ENCODE results near the gene ZBED2.
"Not testable (repeated sequence)": the region's sequence is repeated elsewhere in the genome, so short reads cannot be mapped to it uniquely, and the experiment has no call there.

ZBED2 gene

GRCh38 chr3:111595232-111595631 lies at the start of gene ZBED2:
Gene ZBED2 (minus strand): TSS chr3:111595346. CDS start chr3:111594201, 1,145 bp downstream.
- no peak for DNase-seq

GRCh38 chr3:111639316-111639715 lies 44.2 kb upstream of the ZBED2 start:
- DNase-seq = no peak

GRCh38 chr3:111636366-111636885 lies 41.3 kb upstream of the ZBED2 start:
- DNase-seq = no peak

- no peak for DNase-seq
These were observed 40.3 kb upstream of the ZBED2 start for GRCh38 chr3:111635403-111635802.

GRCh38 chr3:111630638-111631037 lies 35.5 kb upstream of the ZBED2 start:
- not testable (repeated sequence) for DNase-seq

GRCh38 chr3:111629018-111629417 lies 33.9 kb upstream of the ZBED2 start:
- DNase-seq = not testable (repeated sequence)

- DNase-seq = no peak
These were observed 31.9 kb upstream of the ZBED2 start for GRCh38 chr3:111627092-111627491.

GRCh38 chr3:111621535-111621934 lies 26.4 kb upstream of the ZBED2 start:
- peak in 1 of 2 experiments; percentile 34 for DNase-seq

- no peak for DNase-seq
These were observed 24.7 kb upstream of the ZBED2 start for GRCh38 chr3:111619833-111620232.

- no peak for DNase-seq
These were observed 23.8 kb upstream of the ZBED2 start for GRCh38 chr3:111618945-111619344.

- peak in 1 of 2 experiments; percentile 18 for DNase-seq
These were observed 22.9 kb upstream of the ZBED2 start for GRCh38 chr3:111617912-111618601.

- DNase-seq = no peak
These were observed 22.3 kb upstream of the ZBED2 start for GRCh38 chr3:111617406-111617805.

GRCh38 chr3:111616417-111617105 lies 21.4 kb upstream of the ZBED2 start:
- peak; percentile 54 to 79 for DNase-seq

- no peak for DNase-seq
These were observed 20.7 kb upstream of the ZBED2 start for GRCh38 chr3:111615880-111616279.

- no peak for DNase-seq
These were observed 18.1 kb upstream of the ZBED2 start for GRCh38 chr3:111613294-111613693.

GRCh38 chr3:111610612-111611054 lies 15.5 kb upstream of the ZBED2 start:
- peak in 1 of 2 experiments; percentile 24 for DNase-seq

GRCh38 chr3:111610189-111610588 lies 15.0 kb upstream of the ZBED2 start:
- peak in 1 of 2 experiments; percentile 40 for DNase-seq

GRCh38 chr3:111609700-111610099 lies 14.6 kb upstream of the ZBED2 start:
- no peak for DNase-seq

- DNase-seq = no peak
These were observed 13.2 kb upstream of the ZBED2 start for GRCh38 chr3:111608383-111608782.

GRCh38 chr3:111607240-111607920 lies 12.2 kb upstream of the ZBED2 start:
- DNase-seq = no peak

GRCh38 chr3:111605493-111605892 lies 10.3 kb upstream of the ZBED2 start:
- no peak for DNase-seq

- no peak for DNase-seq
These were observed 9.9 kb upstream of the ZBED2 start for GRCh38 chr3:111605018-111605417.

- DNase-seq = peak in 1 of 2 experiments; percentile 24
These were observed 9.0 kb upstream of the ZBED2 start for GRCh38 chr3:111604119-111604518.

Measured in stimulated activated CD4-positive, alpha-beta T cell treated with anti-CD3 and anti-CD28 coated beads, Interleukin-4, amount 100 ng/mL, for 4 hours (primary cell).